GM21786 (cell line): ENCODE data around the gene S100A14.
"Not testable (repeated sequence)": the region's sequence is repeated elsewhere in the genome, so short reads cannot be mapped to it uniquely, and the experiment has no call there.

ENCODE experiments used
- ATAC-seq: cut with Tn5 transposase; IDR thresholded peaks from one replicate; pipeline ENCODE4 v1.9.1; 2021; ENCODE audit not compliant: unreplicated experiment

S100A14 gene

DNA sequence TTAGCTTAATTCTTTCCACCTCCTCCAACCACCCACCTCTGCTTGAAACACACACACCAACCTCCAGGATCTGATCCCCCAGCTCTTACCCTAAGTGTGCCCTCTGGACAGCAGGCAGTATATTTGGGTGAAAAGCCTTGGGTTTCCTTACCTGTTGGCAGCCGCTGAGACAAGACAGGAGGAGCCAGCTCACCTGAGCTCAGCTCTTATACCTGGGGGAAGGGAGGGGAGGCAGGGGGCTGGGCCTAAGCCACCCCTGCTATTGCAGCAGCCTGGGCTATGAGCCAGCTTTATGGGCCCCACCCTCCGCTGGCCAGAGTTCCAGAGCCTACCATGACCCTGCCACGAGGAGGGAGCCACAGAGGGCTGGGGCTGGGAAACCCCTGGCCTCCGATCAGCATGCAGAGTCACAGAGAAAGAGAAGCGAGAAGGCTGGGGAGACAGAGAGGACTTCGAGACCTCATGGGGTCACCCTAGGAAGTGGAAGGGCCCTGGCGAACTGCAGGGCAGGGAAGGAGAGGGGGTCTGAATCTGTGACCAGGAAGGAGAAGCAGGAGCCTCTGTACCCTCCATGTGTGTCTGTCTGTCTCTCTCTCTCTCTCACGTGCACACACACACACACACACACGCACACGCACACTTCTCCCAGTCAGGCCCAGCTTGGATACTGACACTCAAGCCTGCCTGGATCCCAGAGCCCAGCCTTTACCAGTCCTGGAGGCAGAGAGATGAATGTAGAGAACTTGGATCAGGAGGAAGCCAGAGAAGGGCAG, at the start of gene S100A14:
TSS of gene S100A14 (minus strand) at position 182 of the 773 bp plus-strand sequence. CDS start 467 bp downstream, outside the sequence.
- ATAC-seq: no peak

DNA sequence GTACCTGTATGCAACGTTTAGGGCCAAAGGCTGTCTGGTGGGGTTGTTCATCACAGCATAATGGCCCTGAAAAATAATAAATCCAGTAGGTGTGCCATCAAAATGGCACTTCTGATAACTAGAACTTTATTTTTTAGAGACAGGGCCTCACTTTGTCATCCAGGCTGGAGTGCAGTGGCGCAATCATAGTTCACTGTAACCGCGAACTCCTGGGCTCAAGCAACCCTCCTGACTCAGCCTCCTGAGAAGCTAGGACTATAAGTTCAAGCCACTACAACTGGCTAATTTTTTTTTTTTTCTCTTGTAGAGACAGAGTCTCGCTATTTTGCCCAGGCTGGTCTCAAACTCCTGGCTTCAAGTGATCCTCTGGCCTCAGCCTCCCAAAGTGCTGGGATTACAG, 47.1 kb upstream of the S100A14 start:
- no peak for ATAC-seq

DNA sequence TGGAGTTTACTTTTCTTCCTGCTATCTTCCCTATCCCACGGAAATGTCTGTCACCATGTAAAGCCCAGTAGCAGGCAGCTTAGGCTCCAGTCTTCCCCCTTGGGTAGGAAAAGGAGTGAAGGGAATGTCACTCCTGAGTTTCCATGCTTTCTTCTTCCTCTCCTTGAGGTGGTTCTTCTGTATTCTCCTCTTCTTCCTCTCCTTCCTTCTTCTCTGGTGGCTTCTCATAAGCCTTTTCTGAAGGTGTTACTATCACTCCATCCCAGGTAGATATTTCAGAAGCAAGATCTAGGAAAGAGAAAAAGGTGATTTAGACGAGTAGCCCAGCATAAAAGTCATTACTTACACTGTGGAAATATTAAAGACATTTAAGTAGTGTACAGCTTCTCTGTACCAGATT, 46.1 kb upstream of the S100A14 start:
- ATAC-seq: no peak

DNA sequence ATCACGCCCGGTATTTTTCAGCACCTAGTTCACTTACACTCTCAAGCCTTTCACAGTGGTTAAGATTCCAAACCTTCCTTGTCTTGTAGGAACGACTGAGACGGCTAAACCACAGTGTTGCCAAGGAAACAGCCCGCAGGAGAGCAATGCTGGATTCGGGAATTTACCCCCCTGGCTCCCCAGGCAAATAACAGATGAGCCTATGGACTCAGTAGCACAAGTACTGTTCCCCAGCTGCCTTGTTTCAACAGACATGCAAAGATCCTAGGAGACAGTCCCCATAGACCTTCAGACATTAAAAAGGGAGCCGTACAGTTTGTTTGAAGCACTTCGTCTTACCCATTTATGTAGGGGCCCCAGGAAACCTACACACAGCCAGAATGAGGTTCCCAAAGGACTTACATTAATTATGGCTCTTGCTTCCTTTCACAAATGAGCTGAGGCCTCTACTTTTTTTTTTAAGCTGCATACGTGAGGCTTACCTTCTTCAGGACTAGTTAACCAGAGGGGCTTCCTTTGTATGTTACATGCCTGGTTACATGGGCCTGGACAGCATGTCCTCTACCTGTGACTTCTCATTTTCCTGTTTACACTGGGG, 45.1 kb upstream of the S100A14 start:
- no peak for ATAC-seq

DNA sequence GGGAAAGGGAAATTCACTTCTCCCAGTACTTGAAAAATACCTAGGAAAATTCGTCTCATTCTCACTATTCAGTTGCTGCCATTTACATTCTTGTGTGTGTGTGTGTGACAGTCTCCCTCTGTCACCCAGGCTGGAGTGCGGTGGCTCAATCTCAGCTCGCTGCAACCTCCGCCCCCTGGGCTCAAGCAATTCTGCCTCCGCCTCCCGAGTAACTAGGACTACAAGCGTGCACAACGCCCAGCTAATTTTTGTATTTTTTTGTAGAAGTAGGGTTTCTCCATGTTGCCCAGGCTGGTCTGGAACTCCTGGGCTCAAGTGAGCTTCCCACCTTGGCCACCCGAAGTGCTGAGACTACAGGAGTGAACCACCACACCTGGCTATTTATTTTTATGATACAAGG, 43.5 kb upstream of the S100A14 start:
- no peak for ATAC-seq

DNA sequence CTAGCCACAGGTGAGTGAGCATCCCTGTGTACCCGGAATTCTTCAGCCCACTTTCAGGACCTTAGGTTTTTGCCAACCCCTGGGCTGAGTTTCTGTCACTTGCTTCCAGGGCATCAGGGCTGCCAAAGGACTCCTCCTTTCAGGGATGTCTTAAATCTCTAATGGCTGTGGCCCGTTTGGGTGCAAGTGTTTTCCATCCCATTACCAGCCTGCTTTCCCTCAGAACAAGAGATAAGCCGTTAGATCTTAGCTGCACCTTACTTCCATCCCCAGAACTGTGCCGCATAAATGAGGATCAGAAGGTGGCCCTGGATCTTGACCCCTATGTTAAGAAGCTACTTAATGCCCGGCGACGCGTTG, 43.0 kb upstream of the S100A14 start:
- ATAC-seq: no peak

DNA sequence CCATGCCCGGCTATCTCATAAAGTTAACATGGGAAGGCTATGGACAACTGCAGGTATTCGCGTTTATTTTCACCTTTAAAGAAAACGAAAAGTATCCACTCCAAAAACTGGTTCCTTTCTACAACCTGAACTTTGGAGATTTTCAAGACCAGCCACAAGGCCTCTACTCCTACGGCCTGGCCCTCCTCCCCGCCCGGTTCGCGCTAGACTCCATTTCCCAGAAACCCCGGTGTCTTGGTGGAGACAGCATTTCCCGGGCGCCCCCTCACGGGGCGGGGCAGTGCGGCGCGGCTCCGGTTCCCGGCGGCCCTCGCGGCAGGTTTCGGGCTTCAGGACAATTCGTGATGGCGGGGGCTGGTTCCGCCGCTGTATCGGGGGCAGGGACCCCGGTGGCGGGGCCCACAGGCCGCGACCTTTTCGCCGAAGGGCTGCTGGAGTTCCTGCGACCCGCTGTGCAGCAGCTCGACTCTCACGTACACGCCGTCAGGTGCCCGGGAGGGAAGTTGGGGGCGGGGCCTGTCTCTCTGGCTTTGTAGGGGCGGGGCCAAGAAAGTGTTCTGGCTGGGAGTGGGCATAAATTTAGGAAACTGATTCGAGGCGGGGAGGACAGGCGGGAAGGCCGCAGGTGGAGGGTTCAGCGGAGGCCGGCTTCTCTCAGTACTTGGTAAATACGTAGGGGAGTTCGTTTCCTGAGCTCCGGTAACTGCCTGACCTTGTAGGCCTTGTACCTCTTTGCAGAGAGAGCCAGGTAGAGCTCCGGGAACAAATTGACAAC, 42.5 kb upstream of the S100A14 start, which contains the start of gene SNAPIN:
TSS of gene SNAPIN (plus strand) at position 304 of the 775 bp plus-strand sequence. CDS start at position 345, 41 bp downstream.
- peak; percentile 81 for ATAC-seq

DNA sequence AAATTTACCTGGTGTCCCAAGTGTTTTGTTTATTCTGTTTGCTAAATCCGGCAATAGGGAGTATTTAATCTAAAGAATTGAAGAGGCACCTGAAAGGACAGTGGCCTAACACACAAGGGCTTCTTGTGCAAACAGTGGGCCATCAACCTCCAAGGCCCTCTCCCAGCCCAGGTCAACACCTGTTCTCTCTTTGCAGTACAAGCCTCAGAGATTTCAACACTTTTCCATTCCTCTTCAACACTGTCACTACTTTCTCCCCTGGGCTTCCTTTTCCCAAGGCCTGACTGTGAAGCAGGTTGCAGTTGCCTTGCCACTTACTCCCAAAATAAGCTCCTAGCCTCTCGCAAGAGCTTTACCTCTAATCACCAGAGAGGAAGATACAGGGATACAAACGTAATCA, 39.2 kb upstream of the S100A14 start:
- no peak for ATAC-seq

DNA sequence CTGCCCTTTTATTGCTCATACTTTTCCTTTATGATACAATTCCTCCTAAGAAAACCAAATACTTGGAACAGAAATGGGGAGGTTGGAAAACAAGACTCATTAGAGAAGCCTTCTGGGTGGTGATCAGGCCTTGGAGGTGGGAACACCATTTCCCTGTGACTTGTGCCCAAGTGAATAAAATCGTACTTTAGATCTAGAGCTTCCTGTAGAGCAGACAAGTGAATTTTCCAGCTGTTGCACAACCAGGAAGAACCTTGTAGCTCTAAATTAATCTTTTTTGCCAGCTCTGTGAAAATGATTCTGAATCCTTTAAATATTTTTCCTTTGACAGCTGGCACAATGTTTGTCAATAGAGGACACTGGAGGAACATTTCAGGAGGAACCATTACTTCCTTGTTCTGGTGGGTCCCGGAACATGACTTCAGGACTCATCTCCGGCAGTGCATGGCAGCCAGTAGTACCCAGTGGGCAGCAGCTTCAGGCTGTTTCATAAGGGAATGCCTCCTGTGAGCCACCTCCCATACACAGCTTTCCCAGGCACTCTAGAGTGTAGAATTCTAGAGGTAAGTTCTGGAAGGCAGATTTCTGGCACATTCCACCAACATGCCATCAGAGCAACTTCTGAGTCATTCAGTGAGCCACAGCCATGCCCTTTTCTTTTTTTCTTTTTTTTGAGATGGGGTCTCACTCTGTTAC, 36.8 kb upstream of the S100A14 start:
- no peak for ATAC-seq

DNA sequence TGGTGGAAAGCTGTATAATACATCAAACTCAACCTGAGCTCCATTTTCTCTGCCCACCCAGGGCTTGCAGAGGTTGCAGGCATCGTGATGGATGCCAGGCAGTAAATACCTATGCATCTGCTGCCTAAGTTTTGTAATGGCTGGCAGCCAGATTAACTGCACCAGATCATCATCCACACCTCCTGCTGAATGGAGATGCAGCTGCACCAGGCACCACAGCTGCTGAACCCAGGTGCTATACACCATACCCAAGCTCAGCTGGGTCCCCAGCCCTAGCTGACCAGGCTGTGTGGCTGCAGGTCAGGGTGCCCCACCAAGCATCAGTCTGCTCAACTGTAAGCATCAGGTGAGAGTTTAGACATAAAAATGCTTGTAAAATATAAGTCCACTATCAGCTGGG, 35.6 kb upstream of the S100A14 start:
- no peak for ATAC-seq

DNA sequence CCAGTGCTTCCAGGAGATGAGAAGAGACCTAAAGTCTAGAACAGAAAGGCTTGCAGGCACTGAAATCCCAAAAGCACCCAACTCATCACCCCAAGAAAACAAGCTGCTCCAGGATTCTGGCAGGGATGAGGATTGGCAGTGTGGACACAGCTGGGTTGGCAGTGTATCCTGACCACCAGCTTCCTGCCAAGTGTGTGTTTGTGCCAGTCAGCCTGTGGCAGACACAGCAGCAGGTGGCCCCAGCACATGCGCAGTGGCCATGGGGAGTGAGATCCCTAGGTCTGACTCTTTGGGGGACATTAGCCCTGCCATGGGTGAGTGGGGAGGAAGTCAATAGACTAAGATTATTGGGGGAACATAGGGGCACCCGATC, 33.7 kb upstream of the S100A14 start:
- no peak for ATAC-seq

DNA sequence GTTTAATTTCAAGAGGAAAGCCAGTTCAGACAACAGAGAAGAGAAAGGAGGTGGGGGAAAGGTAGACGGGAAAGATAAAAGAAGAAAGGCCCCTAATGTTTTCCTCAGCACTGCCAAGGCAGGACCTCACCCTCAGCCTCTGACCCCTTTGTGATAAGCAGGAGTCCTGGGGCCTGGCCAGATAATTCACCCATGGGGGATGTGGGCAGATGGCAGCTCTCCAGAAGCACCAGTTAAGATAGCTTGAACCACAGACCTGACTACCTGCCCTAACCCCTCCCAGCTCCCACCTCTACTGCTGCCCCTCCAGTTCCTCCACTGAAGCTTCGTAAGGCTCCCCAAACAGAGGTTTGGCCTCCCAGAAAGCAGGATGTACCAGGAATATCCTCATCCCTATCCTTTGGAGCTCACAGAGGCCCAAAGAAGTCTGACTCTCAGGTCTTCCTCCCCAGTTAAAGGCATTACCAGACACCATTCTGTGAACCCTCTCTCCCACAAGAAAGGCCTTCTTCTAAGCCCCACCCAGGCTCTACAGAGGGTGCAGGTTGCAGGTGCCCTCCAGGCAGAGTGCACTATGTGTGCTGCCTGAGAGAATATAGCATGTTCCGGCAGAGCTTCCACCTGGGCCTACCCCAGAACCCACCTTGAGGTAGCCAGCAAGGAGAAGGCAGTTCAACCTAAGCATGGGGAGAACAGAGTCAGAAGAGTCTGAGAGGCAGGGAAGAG, 33.2 kb upstream of the S100A14 start:
- no peak for ATAC-seq

DNA sequence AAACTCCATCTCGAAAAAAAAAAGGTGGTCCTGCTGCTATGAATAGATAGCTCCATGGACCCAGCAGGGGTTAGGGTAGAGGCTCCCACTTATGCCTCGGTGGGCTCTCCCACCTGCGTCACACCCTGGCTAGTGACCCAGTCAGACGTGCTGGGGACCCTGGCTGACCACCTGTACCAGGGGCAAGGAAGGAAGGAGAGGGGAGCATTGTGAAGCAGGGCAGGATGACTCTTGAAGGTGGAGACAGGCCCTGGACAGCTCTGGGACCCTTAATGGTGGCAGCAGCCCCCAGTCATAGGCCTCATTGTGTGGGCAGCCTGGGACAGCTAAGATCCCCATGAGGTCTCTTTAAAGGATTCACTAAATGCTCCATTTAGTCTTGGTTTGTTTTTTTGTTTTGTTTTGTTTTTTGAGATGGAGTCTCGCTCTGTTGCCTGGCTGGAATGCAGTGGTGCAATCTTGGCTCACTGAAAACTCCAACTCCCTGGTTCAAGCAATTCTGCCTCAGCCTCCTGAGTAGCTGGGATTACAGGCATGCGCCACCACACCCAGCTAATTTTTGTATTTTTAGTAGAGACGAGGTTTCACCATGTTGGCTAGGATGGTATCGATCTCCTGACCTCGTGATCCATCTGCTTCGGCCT, 32.0 kb upstream of the S100A14 start:
- no peak for ATAC-seq

DNA sequence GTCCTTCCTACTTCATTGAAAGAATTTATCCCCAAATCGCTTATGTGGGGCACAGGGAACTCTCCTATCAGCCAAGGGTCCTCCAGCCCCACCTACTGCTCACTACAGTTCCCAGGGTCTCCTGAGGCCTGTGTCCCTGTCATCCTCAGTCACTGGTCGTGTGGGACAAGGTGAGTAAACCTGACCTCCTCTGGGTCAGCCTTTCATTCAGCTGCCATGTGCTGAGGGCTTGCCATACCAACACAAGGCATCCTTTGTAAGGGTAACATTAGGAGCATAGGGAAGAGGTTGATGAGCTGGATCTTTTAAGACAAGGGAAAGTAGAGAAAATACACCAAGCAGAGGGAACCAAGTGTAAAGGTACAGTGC, 31.2 kb upstream of the S100A14 start:
- ATAC-seq: no peak

DNA sequence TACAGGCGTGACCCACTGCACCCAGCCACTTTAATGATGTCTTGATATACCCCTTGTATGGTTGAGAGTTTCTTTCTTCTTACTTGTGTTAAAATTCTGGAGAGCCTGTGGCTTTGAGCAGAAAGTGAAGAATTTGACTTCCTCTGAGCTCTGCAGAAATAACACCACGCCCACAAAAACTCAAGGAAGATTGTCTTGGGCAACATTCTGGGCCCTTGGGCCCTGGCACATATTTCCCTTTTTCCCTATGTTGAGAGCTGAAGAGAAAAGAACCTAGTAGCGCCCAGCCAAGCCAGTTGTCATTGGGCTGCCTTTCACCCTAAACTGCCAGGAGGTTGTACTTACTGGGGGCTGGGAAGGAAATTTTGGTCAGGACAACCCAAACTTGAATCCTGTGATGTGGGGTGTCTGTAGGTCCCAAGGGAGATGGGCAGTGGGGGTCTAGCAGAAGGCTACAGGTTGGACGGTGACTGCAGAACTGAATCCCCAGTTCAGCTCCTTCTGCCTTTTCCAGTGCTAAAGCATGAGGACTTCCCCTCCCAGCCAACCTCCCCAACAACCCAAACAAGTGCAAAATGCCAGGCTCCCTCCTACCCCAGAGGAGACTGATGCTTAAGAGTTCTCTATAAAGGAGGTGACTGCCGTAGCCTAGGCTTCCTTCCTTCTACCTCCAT, 30.7 kb upstream of the S100A14 start:
- no peak for ATAC-seq

DNA sequence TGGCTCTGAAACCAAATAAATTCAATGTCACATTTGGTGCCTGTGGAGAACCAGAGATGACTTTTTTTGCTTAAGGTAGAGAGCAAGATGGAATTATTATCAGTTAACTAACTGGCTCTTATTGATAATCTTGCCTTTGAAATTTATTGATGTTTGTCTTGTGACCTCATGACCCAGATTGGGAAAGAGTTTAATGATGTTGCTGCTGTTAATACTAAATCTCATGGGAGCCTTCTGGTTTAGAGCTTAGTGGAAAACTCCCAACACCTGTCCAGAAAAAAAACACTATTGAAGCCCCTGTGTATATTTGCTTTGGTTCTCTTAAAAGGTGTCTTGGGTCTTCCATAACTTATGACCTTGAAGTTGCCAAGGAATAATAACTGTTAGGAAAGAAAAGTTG, 27.7 kb upstream of the S100A14 start:
- no peak for ATAC-seq

DNA sequence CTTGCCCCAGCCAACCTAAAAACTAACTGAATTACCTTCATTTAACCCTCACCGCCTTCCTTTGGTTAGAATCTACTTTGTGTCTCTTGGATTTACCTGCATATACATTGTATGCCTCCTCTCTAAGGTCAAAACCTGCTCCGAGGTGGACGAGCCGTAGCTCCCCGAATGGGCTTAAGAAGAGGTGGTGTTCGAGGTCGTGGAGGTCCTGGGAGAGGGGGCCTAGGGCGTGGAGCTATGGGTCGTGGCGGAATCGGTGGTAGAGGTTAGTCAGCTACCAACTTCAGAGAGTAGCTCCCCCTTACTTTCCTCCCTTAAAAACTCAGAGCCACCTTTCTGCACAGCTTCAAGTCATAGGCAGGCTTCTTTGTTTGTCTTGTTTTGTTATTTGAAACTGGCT, 27.0 kb upstream of the S100A14 start:
- ATAC-seq: no peak

DNA sequence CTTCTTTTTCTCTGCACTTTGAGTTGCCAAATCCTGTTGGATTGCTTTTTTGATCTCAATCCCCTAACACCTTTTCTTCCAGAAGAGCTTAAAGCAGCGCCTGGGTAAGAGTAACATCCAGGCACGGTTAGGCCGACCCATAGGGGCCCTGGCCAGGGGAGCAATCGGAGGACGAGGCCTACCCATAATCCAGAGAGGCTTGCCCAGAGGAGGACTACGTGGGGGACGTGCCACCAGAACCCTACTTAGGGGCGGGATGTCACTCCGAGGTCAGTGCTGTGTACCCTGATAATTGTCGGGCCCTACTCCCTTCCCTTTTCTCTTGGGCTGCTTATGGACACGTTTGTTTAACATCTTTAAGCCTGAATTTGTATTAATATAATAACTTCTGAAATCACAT, 26.0 kb upstream of the S100A14 start:
- no peak for ATAC-seq

DNA sequence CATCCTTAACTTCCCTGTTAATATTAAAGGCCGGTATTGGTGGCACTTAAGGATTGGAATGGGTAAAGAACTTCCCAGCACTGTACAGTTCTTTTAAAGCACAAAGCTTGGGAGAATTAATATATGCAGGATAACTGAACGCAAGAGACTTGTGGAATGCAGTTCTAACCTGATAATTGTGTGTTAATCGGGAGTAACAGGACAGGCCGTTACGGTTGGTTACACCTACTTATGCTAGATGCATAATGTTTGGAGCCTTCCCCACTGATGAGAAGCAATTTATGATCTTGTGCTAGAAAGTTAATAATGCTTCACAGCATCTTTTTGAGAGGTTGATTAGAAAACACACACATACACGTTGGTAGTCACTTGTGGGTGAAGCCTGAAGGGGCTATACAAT, 24.7 kb upstream of the S100A14 start:
- no peak for ATAC-seq

DNA sequence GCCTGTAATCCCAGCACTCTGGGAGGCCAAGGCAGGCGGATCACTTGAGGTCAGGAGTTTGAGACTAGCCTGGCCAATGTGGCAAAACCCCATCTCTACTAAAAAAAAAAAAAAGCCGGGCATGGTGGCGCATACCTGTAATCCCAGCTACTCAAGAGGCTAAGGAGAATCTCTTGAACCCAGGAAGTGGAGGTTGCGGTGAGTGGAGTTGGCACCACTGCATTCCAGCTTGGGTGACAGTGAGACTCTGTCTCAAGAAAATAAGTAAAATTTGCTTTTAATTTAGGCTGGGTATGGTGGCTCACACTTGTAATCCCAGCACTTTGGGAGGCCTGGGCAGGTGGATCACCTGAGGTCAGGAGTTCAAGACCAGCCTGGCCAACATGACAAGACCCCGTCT, 24.1 kb upstream of the S100A14 start:
- ATAC-seq: not testable (repeated sequence)
